ENCODE data around the gene MRPS23.

- TF ChIP-seq POLR2AphosphoS5 (IDR thresholded peaks at IDR 0.05; ENCODE audit: low read depth, low read length): no peak
- TF ChIP-seq POLR2A (IDR thresholded peaks at IDR 0.05; ENCODE audit: low read depth, low read length): no peak
- TF ChIP-seq TAF1 (IDR thresholded peaks at IDR 0.05; ENCODE audit: borderline replicate concordance, low read depth, low read length): no peak
Measured at GRCh38 chr17:57833179-57833939, 16.5 kb downstream of the MRPS23 start.
